Loucy (cell line): Measurements from ENCODE around the gene DUSP22.

ENCODE experiments used
- EZH2phosphoT487 ChIP-seq: fragments of 200-600 bp; IDR thresholded peaks from 2 replicates; pipeline ENCODE4 v1.6.1; 2018; ENCODE audit warnings: antibody characterized with exemption, mild to moderate bottlenecking, moderate library complexity, borderline replicate concordance
- TF ChIP-seq, protein P1 (sequence below): fragments of 200-600 bp; sonication (generic); conservative IDR thresholded peaks from 2 replicates; pipeline ENCODE4 v1.5.1; 2014; ENCODE audit warnings: mild to moderate bottlenecking, antibody characterized with exemption, low read length

DNA sequence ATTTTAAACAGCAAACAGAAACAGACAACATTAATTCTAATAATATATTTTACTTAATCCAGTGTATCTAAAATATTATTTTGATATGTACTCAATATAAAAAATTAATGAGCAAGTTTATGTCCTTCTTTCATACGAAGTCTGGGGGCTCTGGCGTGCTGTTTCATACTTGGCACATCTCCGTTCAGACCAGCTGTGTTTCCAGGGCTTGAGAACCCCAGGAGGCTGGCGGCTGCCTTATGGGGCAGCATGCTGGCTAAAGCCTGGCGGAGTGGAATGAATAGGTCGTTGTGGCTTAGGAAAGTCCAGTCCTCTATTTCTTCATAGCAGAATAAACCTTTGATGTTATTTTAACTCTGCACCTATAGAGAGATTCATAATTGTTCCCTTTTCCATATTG lies 43.3 kb downstream of the DUSP22 start:
- TF ChIP-seq, protein P1, sequence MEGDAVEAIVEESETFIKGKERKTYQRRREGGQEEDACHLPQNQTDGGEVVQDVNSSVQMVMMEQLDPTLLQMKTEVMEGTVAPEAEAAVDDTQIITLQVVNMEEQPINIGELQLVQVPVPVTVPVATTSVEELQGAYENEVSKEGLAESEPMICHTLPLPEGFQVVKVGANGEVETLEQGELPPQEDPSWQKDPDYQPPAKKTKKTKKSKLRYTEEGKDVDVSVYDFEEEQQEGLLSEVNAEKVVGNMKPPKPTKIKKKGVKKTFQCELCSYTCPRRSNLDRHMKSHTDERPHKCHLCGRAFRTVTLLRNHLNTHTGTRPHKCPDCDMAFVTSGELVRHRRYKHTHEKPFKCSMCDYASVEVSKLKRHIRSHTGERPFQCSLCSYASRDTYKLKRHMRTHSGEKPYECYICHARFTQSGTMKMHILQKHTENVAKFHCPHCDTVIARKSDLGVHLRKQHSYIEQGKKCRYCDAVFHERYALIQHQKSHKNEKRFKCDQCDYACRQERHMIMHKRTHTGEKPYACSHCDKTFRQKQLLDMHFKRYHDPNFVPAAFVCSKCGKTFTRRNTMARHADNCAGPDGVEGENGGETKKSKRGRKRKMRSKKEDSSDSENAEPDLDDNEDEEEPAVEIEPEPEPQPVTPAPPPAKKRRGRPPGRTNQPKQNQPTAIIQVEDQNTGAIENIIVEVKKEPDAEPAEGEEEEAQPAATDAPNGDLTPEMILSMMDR: no peak
- TF ChIP-seq EZH2phosphoT487: no peak
